Lower leg skin (tissue), 3 donors: ENCODE measurements around the gene TBX18.

ENCODE experiments used
- CTCF ChIP-seq, 3 donors: fragments of 450-650 bp; IDR thresholded peaks; one replicate each; pipeline ENCODE4 v1.5.1; 2016; ENCODE audit warnings: antibody characterized with exemption in 3 of 3, mild to moderate bottlenecking in 3 of 3, moderate library complexity in 2 of 3
- POLR2A ChIP-seq, 2 donors: fragments of 450-650 bp; IDR thresholded peaks; one replicate each; pipeline ENCODE4 v1.6.1; 2016 to 2017; ENCODE audit warnings: antibody characterized with exemption in 2 of 2, mild to moderate bottlenecking in 1 of 2, moderate library complexity in 1 of 2

DNA sequence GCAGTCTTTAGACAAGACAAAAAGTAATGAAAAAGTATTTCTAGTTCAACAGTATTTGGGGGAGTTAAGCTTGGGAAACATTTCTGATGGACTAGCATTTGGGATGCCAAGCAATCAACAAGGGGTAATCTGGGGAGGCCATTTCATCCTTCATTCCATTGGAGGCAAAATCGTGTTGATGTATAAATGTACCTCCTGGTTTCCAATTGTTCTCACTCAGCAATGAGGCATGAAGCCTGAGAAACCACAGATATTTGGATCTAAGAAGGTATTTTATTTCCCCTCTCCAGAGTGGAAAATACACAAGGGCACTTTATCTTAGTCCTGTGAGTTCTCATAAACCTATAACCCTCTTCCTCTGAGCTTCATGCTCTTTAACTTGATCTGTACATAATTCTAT lies 68.2 kb downstream of the TBX18 start:
- TF ChIP-seq POLR2A (IDR thresholded peaks at IDR 0.05) (no peak), CTCF (IDR thresholded peaks at IDR 0.05) (no peak)
